ENCODE results near the gene TRABD2B. TPM values are rescaled to one million over a fixed set of nuclear protein-coding genes. Genes with fewer than 3 reads are reported as not detected.

Gene TRABD2B
- total and polyA plus RNA-seq, 2 of the 4 experiments (the other 2 are of a cell fraction): not detected

DNA sequence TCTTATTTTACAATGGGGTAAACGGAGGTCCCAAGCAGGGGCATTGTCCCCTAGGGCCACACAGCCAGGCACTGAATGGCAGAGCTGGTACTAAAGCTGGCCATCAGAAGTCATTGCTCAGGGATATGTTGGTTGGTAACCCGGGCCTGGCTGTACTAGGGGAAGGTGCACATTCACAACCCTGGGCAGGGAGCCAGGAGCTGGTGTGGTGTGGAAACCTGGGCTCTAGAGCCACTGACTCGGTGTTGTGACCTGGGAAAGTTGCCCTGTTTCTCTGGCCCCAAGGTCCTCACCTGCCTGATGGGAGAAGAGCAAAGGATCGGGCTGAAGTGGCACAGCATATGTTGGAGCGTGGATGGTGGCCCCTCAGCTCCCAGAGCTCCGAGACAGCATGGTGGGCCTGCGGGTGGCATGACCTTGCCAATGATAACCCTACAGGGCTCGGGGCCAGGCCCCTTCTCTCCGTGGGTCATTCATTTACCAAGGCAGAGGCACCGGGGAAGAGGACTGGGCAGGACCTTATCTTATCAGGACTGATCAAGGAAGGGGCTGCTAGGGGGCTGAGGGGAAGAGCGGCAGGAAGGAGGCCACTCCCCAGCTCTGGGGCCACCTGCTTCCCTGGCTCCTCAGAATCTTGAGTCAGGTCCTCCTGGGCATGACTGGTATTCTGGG, 274.1 kb downstream of the TRABD2B start:
- no peak overlapping the region for H4K91ac ChIP-seq (ENCODE audit: insufficient read depth, low read depth, low read length)
- no peak overlapping the region for H2BK20ac ChIP-seq (ENCODE audit: low read depth, low read length)
- no peak overlapping the region for H3K27ac ChIP-seq (ENCODE audit: insufficient read depth, low read length)
- no peaks in the 10 kb centered on the region for H3K79me1 ChIP-seq (ENCODE audit: low read depth in 1 of 2, low read length in 2 of 2)
- no peaks in the 10 kb centered on the region for H3K9me3 ChIP-seq (ENCODE audit: control insufficient read depth, insufficient read depth, low read length)
- H3K9ac ChIP-seq (ENCODE audit: low read depth, low read length): no peak overlapping the region
- H3K23ac ChIP-seq (ENCODE audit: low read depth, low read length): no peak overlapping the region
- no peaks in the 10 kb centered on the region for H4K20me1 ChIP-seq (ENCODE audit: insufficient read depth, low read length)
- H2BK15ac ChIP-seq (ENCODE audit: low read depth, low read length): no peak overlapping the region
- no TSS peak for BruUV-seq (replicated peaks)
- no peak overlapping the region for H2BK5ac ChIP-seq (ENCODE audit: low read depth, low read length, poor library complexity, severe bottlenecking)
- H3K4me3 ChIP-seq (ENCODE audit: insufficient read depth, low read depth, low read length): no peak overlapping the region
- H4K8ac ChIP-seq (ENCODE audit: low read depth in 2 of 2, low read length in 2 of 2): no peak overlapping the region
- no peaks in the 10 kb centered on the region for H3K36me3 ChIP-seq (ENCODE audit: control insufficient read depth, insufficient read depth, low read length)
- H2AK9ac ChIP-seq (replicated peaks; ENCODE audit: low read depth, low read length, poor library complexity): no peak overlapping the region
- no peak overlapping the region for H3K4ac ChIP-seq (ENCODE audit: low read depth, low read length)
- H3K14ac ChIP-seq (replicated peaks; ENCODE audit: low read depth, low read length): no peak overlapping the region
- ATAC-seq (ENCODE audit: low read depth): no peak
- H2AK5ac ChIP-seq (ENCODE audit: low read depth, low read length): no peak overlapping the region
- intact Hi-C loops (cut with micrococcal nuclease) (no loop called here), dilution Hi-C loops (cut with HindIII; ENCODE audit: low sequenced_read_pairs, unreplicated experiment) (no loop called here), in situ Hi-C loops (cut with MboI; ENCODE audit: low sequenced_read_pairs) (no loop called here)
- H3K4me1 ChIP-seq (ENCODE audit: control insufficient read depth, insufficient read depth, low read length): no peaks in the 10 kb centered on the region
- DNase-seq: no peak
- 49% methylated on average over 5 of the region's 11 CpGs; no CpG with 5 or more reads in 1 of the 2 experiments for WGBS, 2 experiments (ENCODE audit: extremely low coverage in 2 of 2, insufficient read length in 1 of 2)
- CTCF ChIA-PET: interaction anchor here (1.3 to 2.3 kb wide), 2 partner anchors 12 to 285 kb away, joined by 4 to 7 read pairs; partner anchors contain the start of gene FOXD2
- POLR2A ChIA-PET (ENCODE audit: unreplicated experiment): no interaction called here
- no peak overlapping the region for H3K18ac ChIP-seq (ENCODE audit: low read depth, low read length)
- H3K4me2 ChIP-seq (ENCODE audit: low read depth, low read length): no peak overlapping the region
- H2BK120ac ChIP-seq (ENCODE audit: low read depth, low read length): no peak overlapping the region
- peaks cover 23% of the 10 kb centered on the region for H3K27me3 ChIP-seq (ENCODE audit: control insufficient read depth, insufficient read depth, low read length)
- TF ChIP-seq ELK1 (IDR thresholded peaks at IDR 0.05; ENCODE audit: borderline replicate concordance, low read depth, low read length) (no peak), FOS (IDR thresholded peaks at IDR 0.05; ENCODE audit: low read depth, low read length) (no peak), SMC3 (IDR thresholded peaks at IDR 0.05; ENCODE audit: low read depth, low read length) (no peak), RFX5 (IDR thresholded peaks at IDR 0.05; ENCODE audit: low read depth, low read length) (no peak), BHLHE40 (IDR thresholded peaks at IDR 0.05; ENCODE audit: low read depth, low read length) (no peak), NFE2L2 (IDR thresholded peaks at IDR 0.05; ENCODE audit: low read depth, low read length) (no peak), MAFK (IDR thresholded peaks at IDR 0.05; ENCODE audit: low read depth, low read length) (no peak)
- no peak overlapping the region for H4K5ac ChIP-seq (ENCODE audit: low read depth, low read length)
- H2AFZ ChIP-seq (replicated peaks; ENCODE audit: low read length, poor library complexity): no peak overlapping the region
- H3K9me1 ChIP-seq (ENCODE audit: insufficient read depth, low read length): no peaks in the 10 kb centered on the region
- H3K56ac ChIP-seq (ENCODE audit: extremely low read depth, insufficient read depth, low read length): no peak overlapping the region
